Glomerular endothelial cell (primary cell): Measurements from ENCODE around the gene DET1. TPM values are rescaled to one million over a fixed set of nuclear protein-coding genes. Genes with fewer than 3 reads are reported as not detected.
"Not testable (repeated sequence)": the region's sequence is repeated elsewhere in the genome, so short reads cannot be mapped to it uniquely, and the experiment has no call there.

Experiments used
- DNase-seq: peaks from one replicate; pipeline ENCODE4 v3.0.0-alpha.2; 2011; ENCODE audit warnings: low read depth, low spot score; ENCODE audit errors: extremely low read depth
- total RNA-seq: library from RNA; depleted of rRNA; stranded (reverse); fragments of >200 nt; gene quantifications from 2 replicates; pipeline ENCODE4 v1.2.3, GENCODE V29; 2015

DET1 gene
- total RNA-seq, 1 donor from 2014 or later: 5.0 TPM

DNA sequence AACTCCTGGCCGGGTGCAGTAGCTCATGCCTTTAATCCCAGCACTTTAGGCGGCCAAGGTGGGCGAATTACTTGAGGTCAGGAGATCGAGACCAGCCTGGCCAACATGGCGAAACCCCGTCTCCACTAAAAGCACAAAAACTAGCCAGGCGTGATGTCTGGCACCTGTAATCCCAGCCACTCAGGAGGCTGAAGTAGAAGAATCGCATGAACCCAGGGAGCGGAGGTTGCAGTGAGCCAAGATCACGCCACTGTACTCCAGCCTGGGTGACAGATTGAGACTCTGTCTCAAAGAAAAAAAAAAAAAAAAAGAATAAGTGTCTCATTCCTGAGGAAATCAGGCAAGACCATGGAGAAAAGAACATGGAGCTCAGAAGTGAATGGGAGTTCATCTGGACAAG, 77.8 kb downstream of the DET1 start:
- not testable (repeated sequence) for DNase-seq

GRCh38 chr15:88467935-88468528, 78.4 kb downstream of the DET1 start:
- DNase-seq: no peak

- DNase-seq: peak; percentile 60
These were observed 79.2 kb downstream of the DET1 start, which contains the start of the genes MRPL46 and MRPS11 for GRCh38 chr15:88467073-88467934. TSS of gene MRPL46 (minus strand) at chr15:88467388. CDS start at chr15:88467377, 11 bp downstream. TSS of gene MRPS11 (plus strand) at chr15:88467708. CDS start at chr15:88467718, 10 bp downstream.

- no peak for DNase-seq
These were observed 80.8 kb downstream of the DET1 start for GRCh38 chr15:88465633-88466224.

DNA sequence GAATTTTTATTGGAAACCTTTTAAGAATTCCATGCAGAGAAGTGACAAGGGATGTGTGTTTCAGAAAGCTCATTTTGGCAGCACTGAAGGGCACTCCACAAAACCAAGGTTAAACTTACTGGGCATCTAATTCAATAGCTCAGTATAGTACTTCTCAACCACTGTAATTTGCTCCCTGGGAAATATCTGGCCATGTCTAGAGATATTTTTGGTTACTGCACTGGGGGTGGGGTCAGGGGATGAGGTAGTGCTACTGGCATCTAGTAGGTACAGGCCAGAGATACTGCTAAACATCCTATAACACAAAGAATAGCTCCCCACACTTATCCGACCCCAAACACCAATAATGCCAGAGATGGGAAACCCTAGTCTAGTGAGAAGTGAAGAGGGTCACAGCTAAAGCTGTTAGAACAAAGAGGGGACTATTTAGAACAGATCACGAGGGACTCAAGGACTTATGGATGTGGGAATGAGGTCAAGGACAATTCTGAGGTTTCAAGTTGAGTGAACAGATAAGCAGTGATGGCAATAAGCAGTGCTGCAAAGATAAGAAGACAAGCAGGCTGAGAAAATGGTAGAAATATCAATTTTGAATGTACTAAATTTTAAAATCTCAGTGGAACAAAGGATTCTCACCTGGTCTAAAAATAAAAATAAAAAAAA, 82.5 kb downstream of the DET1 start:
- DNase-seq: no peak

Other genes with a start within 250 kb of the DET1 start
- gene MRPL46, start 79.3 kb downstream of the DET1 start, total RNA-seq: 17.9 and 19.8 TPM in 2 replicates
- 28.9 and 54.1 TPM in 2 replicates for gene MRPS11, start 79.0 kb downstream of the DET1 start, total RNA-seq
- gene AEN, start 74.7 kb upstream of the DET1 start, total RNA-seq: 61.5 and 65.4 TPM in 2 replicates
- 11.2 and 36.5 TPM in 2 replicates for gene ISG20, start 92.3 kb upstream of the DET1 start, total RNA-seq